ENCODE data around the gene MAN1A2.
"Not testable (repeated sequence)": the region's sequence is repeated elsewhere in the genome, so short reads cannot be mapped to it uniquely, and the experiment has no call there.

MAN1A2 gene

GRCh38 chr1:117501281-117501680, 134.0 kb downstream of the MAN1A2 start:
- no peak for DNase-seq

DNA sequence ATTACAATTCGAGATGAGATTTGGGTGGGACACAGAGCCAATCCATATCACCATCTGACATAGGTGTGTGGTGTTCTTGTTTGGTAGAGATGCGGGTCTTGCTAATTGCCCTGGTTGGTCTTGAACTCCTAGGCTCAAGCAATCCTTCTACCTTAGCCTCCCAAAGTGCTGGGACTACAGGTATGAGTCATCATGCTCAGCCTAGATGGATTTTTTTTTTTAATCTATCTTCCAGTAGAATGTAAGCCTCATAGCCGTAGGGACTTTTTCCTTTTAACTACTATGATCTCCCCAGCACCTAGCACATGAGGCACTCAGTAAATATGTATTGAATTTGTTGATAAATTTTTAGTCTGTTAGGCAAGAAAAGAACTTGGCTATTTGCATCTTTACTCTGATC, 144.0 kb downstream of the MAN1A2 start:
- no peak for DNase-seq

- DNase-seq, result no peak
Observed at GRCh38 chr1:117512728-117513321, 145.6 kb downstream of the MAN1A2 start.

DNA sequence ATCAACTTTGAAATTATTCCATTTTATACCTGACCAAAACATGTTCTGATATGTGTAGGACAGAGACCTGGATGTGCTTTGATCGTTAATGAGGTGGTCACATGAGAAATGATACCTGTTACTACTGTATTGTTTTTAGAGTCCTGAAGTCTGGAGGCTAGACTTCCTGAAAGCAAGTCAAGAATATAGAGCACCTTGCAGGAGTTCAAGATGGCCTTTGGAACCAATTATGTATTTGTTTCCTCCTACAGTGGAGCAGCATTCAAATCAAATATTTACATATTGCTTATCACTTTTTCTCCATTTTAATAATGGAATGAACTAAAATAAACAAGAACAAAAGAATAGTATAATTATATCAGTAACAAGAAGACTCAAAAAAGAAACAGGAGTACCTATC, 155.9 kb downstream of the MAN1A2 start:
- DNase-seq, result no peak

GRCh38 chr1:117527074-117527473, 159.8 kb downstream of the MAN1A2 start:
- DNase-seq, result no peak

GRCh38 chr1:117527566-117528102, 160.4 kb downstream of the MAN1A2 start:
- DNase-seq, result no peak

- no peak for DNase-seq
Observed at GRCh38 chr1:117529683-117530082, 162.4 kb downstream of the MAN1A2 start.

DNA sequence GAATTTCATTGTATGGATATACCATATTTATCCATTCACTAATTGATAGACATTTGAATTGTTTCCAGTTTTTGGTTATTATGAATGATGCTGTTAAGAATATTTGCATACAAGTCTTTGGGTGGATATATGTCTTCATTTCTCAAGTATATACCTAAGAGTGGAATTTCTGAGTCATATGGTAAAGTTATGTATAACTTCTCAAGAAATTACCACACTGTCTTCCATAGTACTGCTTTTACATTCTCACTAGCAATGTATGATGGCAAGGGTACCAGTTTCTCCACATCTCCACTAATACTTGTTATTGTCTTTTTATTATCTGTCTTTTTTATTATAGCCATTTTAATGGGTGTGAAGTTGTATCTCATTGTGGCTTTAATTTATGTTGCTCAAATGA, 164.0 kb downstream of the MAN1A2 start:
- DNase-seq, result no peak

GRCh38 chr1:117534995-117535467, 167.8 kb downstream of the MAN1A2 start:
- DNase-seq, result peak; percentile 52

DNA sequence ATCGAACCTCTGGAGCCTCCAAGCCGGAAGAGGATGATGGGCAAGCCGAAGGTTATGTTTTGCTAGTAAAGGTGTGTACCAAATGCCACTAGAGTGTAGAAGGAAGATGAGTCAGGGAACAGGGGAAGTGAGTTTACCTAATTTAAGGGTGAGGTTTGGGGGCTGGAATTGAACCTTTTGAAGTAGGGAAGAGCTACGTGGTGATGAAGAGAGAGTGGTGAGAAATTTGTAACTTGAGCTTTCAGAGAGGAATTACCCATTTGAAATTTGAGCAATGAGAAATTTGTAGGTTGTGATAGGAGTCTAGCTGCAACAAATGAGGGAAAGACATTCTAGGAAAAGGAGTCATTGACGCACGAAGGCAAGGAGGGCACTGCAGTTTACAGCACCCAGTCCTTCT, 168.6 kb downstream of the MAN1A2 start:
- DNase-seq, result no peak

GRCh38 chr1:117537291-117537920, 170.2 kb downstream of the MAN1A2 start:
- DNase-seq, result peak; percentile 39

DNA sequence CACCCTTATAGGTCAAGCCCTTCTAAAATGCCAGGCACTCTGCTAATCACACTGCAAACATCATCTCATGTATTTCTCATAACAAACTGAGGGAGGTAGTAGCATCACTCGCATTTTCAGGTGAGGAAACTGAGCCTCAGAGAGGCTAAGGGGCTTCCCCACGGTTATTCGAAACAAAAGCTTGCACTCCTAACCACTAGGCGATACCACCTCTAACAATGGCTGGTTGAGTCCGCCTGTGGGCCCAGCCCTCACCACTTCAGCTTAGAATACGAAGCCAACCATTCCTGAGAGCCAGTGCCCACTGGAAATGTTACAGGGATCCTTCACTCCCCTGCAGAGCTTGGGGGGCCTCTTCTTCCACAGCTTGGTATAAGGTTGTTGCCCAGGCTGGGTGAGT, 173.3 kb downstream of the MAN1A2 start:
- no peak for DNase-seq

GRCh38 chr1:117541003-117541402, 173.8 kb downstream of the MAN1A2 start:
- no peak for DNase-seq

GRCh38 chr1:117541585-117541984, 174.3 kb downstream of the MAN1A2 start:
- no peak for DNase-seq

DNA sequence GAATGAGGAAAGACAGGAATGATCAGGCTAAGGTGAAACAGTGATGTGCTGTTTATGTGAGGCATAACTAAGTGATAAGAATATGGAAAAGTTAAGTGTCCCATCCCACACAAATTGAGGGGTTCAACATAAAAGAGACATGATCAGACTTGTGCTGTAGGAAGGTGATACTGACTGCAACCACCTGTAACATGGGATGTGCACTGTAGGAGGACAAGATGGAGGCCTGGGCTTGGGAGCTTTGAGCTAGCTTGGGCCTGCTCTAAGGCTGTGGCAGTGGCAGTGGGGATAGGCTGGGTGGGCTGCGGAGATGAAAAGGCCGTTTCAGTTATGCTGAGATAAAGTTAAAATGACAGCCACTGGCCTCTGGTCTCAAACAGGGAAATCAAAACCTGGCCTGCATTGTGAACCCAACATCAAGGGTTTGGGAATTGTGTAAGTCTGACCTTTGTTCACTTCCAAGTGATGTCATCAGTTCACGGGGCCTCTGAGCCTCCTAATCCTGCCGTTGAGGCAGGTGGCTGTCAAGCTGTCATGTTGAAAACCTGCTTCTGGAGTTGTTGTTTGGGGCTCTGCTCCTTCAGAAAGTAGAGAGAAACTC, 177.4 kb downstream of the MAN1A2 start:
- no peak for DNase-seq

GRCh38 chr1:117546467-117546866, 179.2 kb downstream of the MAN1A2 start:
- no peak for DNase-seq

DNA sequence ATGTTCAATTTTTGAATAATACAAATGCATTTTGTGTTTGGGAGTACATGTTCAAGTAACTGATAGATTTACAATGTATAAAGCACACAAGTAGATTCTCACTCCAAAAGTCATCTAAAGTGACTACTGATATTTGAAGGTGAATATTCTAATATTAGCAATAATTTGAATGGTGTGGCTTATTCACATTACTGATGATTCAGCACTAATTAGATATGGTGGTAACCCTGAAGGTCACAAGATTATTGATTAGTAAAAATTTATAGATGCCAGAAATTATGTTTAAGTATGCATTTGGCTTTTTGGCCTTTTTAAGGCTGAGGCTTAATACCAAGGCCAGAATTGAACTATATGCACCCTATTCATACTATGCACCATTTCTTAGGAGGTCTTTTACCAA, 186.2 kb downstream of the MAN1A2 start:
- DNase-seq, result no peak

DNA sequence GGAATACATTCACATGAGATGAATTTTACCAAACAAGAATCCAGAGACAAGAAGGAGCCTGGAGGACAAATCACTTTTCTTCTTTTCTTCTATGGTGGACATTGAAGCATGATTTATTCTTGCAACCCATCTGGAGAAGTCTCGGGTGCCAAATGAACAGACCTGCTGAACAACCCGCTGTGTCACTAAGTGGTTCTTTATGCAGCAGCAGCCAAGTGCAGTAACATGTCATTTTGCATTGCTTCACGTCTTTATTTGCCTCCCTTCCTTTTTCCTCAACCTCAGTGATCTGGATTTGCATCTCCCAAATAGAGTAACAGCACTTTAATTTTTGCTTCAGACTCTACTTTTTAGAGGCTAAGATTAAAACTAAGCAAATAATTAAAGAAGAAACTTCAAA, 188.6 kb downstream of the MAN1A2 start:
- DNase-seq, result no peak

GRCh38 chr1:117556341-117556740, 189.1 kb downstream of the MAN1A2 start:
- DNase-seq, result no peak

GRCh38 chr1:117556976-117557375, 189.7 kb downstream of the MAN1A2 start:
- no peak for DNase-seq

DNA sequence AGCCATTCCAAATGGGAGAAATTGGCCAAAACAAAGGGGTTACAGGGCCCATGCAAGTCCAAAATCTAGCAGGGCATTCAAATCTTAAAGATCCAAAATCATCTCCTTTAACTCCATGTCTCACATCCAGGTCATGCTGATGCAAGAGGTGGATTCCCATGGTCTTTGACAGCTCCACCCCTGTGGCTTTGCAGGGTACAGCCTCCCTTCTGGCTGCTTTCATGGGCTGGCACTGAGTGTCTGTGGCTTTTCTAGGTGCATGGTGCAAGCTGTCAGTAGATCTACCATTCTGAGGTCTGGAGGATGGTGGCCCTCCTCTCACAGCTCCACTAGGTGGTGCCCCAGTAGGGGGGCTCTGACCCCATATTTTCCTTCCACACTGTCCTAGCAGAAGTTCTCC, 191.2 kb downstream of the MAN1A2 start:
- not testable (repeated sequence) for DNase-seq

DNA sequence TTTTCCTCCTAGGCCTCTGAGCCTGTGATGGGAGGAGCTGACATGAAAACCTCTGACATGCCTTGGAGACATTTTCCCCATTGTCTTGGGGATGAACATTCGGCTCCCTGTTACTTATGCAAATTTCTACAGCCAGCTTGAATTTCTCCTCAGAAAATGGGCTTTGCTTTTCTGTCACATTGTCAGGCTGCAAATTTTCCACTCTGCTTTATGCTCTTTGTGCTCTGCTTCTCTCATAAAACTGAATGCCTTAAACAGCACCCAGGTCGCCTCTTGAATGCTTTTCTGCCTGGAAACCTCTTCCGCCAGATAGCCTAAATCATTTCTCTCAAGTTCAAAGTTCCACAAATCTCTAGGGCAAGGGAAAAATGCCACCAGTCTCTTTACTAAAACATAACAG, 191.9 kb downstream of the MAN1A2 start:
- no peak for DNase-seq

- no peak for DNase-seq
Observed at GRCh38 chr1:117559985-117560384, 192.7 kb downstream of the MAN1A2 start.

DNA sequence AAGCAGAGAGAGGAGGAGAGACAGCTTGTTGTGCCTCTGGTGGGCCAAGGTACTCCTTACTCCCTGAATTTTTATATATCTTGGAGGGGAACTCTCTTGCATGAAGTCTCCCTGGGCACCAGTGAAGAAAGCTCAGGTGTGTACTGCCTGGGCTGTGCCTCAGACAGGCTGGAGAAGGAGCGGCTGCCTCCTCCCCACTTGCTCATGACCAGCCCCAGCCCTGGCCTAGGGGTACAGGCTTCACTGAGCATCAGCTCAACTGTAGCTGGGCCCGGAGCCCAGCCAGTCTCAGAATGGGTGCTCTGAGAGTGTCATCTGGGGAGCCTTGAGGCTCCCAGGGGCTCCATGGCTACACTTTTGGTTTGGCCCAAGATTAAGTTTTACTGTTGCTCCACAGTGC, 193.8 kb downstream of the MAN1A2 start:
- DNase-seq, result no peak

All from NCI-H748 treated with DMSO at 0.1 percent for 48 hours (cell line).